ENCODE measurements around the gene RBM5.
A peak's percentile ranks its signal among the peaks of the same experiment; 100 is the strongest.
"Not testable (repeated sequence)": the region's sequence is repeated elsewhere in the genome, so short reads cannot be mapped to it uniquely, and the experiment has no call there.

Gene RBM5

DNA sequence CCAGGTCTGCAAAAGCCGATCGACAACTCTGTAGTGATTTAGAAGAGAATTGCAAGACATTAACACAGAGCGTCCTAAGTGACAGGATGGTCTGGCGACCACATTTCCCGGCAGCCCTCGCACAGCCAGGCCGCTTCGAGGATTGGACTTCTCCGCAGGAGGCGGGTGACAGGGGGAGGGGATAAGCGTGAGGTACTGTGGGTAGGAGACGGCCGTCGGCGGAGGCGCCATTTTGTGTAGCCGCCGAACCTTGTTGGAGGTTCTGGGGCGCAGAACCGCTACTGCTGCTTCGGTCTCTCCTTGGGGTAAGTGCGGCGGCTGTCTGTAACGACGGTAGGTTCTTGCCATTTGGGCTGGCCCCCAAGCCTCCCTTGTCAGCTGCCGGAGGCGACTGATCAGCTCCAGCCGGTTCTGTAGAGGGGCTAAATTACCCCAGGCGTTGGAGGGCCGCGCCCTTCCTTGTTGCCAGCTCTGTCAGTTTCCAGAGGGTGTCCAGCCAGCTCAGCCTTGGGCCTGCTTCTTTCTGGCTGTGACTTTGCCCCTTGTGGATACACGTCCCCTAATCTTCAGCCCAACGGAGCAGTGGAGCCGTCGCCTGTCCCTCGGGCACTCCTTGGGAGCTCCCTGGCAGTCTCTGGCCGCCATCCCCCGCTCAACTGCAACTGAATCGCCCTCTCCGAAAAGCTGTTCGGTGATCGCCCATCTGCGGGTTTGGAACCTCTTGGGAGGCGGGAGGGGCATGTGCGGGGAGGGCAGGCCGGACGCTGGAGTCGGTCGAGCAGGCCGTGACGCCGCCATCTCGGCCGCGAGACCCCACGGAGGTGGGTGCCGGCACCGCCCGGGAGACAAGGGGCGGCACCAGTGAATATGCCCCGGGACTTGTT, at the start of gene RBM5:
Gene RBM5, plus strand, starts transcription at position 195 of the 884 bp plus-strand sequence. CDS start 1,516 bp downstream, outside the sequence.
- DNase-seq (ENCODE audit: low spot score), result peak; percentile 85

DNA sequence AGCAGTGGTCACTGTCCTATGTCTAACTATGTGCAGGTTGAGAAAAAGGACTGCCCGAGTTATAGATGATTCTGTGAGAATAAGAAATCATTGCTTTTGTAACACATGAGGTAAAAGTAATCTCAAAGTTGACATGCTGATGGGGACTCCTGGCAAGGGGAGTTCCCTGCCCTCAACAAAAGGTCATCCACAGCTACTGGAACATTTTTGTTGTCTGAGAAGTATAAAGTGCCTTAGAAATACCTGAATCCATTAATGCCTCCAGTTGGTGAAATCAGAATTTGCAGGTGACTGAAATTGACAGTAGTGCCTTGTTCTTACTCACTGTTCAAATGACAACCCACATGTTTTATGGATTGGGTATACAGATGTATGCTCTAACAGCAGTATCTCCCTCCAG, 43.7 kb upstream of the RBM5 start:
- no peak for DNase-seq (ENCODE audit: low spot score)

GRCh38 chr3:50047426-50047825, 41.3 kb upstream of the RBM5 start:
- DNase-seq (ENCODE audit: low spot score), result no peak

- no peak for DNase-seq (ENCODE audit: low spot score)
These were observed 38.4 kb upstream of the RBM5 start for GRCh38 chr3:50050361-50050760.

DNA sequence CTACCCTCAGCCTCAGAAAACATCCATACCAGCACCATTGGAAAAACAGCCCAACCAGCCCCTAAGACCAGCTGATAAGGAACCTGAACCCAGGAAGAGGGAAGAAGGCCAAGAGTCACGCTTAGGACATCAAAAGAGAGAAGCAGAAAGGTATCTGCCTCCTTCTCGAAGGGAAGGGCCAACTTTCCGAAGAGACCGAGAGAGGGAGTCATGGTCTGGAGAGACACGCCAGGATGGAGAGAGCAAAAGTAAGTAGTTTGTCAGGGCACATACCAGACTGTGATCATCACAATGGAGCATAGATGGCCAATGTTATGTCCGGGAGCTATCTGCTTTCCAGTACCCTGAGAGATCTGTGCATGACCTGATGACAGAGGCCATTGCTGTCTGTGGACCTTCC, 31.0 kb upstream of the RBM5 start:
- DNase-seq (ENCODE audit: low spot score), result no peak

DNA sequence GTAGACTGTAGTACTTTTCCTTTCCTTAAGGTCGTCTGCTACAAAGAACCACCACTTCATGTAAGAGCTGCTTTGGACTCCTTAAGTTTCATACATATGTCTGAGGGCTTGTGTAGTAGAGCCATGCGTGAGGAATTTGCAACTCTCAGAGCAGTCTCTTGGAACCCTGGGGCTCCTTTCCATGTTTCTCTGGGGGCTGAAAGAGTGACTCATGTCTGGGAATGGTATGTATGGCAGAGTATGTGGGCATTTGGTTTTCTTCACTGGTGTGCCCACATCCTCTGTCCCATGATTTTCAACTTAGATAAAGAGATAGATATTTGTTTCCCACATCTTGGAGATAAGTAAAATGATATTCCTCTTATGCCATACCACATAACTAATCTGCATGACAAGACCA, 20.6 kb upstream of the RBM5 start:
- no peak for DNase-seq (ENCODE audit: low spot score)

DNA sequence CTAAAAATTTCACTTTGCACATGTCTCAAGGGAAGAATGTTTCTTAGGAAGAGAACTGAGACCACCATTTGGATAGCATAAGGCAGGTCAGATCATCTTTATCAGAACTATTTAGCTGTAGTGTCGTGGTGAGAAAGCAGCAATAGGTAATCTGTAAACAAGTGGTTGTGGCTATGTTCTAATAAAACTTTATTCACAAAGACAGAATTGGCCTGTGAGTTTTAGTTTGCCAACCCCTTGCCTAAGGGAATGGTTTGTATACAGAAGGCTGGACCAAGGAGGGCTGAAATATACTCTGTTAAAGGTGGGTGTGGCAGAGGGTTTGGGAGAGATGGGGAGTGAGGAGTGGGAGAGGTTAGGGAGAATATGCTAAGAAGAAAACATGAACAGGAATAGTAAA, 10.6 kb upstream of the RBM5 start:
- no peak for DNase-seq (ENCODE audit: low spot score)

GRCh38 chr3:50078622-50079021, 10.1 kb upstream of the RBM5 start:
- DNase-seq (ENCODE audit: low spot score), result no peak

GRCh38 chr3:50084951-50085350, 3.8 kb upstream of the RBM5 start:
- DNase-seq (ENCODE audit: low spot score), result not testable (repeated sequence)

DNA sequence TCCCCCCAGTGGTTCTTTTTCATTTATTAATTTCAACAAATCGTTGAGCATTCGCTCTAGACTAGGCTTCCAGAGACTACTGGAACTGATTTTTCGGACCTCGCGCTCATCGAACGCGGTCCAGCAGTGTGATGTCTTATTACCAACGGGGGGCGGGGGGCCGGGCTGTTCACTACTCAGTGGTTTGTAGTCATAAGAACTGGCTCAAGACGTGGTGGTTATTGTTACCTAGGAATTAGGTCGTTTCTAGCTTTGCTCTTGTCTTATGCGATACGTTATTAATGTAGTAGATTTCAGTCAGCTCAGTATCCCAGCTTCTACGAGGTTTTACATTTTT, 858 bp downstream of the RBM5 start:
- DNase-seq (ENCODE audit: low spot score), result no peak

GRCh38 chr3:50090984-50091383, 2.3 kb downstream of the RBM5 start:
- no peak for DNase-seq (ENCODE audit: low spot score)

GRCh38 chr3:50095352-50095998, 6.8 kb downstream of the RBM5 start:
- no peak for DNase-seq (ENCODE audit: low spot score)

GRCh38 chr3:50100386-50100785, 11.7 kb downstream of the RBM5 start:
- DNase-seq (ENCODE audit: low spot score), result peak; percentile 37

DNA sequence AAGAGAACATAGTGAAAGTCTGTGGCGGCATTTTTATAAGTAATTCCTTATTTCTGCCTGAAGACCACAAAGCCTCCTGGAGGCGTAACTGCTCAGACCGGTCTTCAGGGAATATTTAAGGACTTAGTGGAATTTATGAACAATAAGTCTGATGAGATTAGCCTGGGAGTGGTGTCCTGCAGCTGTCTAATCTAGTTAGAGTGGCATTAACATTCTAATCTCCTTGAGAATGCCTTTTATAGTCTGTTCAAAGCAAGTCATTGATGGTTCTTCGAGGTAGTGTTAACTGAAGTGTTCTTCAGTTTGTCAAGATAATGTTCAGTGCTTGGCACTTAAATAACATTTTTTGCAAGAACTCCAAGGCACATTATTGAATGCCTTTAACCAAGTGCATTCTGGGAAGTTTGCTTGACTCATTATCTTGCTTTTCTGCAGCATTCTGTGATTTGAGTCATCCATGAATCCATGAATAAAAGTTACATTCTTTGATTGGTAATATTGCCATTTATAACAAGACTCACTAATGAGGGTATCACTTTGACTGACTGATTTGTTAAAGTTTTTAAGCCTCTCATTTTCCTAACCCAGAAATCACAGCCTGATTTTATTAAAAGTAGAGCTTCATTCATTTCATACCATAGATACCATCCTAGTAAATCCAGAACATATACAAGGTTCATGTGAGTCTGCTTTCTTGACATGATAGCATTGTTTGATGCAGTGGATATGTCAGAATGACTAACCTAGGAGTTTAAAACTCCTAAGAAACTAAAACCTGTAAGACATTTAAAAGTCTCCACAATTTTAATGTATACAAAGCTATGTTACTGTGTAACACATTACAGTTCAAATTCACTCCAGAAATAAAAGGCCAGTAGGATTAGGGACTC, 12.5 kb downstream of the RBM5 start:
- DNase-seq (ENCODE audit: low spot score), result no peak

GRCh38 chr3:50102558-50102957, 13.8 kb downstream of the RBM5 start:
- no peak for DNase-seq (ENCODE audit: low spot score)

GRCh38 chr3:50111757-50112156, 23.0 kb downstream of the RBM5 start:
- no peak for DNase-seq (ENCODE audit: low spot score)

- DNase-seq (ENCODE audit: low spot score), result no peak
These were observed 23.7 kb downstream of the RBM5 start for GRCh38 chr3:50112462-50112861.

GRCh38 chr3:50117120-50117519, 28.4 kb downstream of the RBM5 start:
- DNase-seq (ENCODE audit: low spot score), result no peak

DNA sequence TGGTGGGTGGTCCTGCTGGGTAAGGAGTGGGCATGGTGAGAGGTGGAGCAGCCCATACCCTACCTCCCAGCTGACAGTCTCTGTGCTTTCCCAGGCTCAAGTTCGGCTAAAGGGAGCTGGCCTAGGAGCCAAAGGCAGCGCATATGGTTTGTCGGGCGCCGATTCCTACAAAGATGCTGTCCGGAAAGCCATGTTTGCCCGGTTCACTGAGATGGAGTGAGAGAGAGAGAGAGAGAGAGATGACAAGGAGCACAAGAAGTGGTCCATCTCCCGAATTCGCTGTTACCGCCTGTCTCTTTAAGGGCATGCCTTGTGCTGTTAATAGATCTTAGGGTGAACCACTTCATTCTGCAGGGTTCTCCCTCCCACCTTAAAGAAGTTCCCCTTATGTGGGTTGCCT, 29.5 kb downstream of the RBM5 start:
- no peak for DNase-seq (ENCODE audit: low spot score)

DNA sequence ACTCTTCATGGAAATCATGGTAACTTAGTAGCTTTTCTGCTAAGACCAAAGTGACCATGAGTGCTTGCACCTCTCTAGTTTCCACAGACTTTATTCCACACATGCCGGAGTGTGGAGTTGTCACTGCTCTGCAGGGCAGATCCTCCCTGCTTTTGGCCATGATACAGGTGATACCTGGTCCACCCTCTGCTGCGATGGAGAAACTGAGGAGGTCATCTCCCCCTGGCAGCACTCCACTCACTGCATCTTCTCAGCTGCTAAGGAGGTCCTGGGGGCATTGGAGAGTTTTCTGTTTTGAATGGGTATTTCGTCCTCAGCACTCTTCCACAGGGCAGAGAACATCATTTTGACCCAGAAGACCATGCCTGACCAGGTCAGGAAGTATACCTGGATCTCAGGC, 31.1 kb downstream of the RBM5 start:
- DNase-seq (ENCODE audit: low spot score), result no peak

GRCh38 chr3:50120364-50121071, 31.8 kb downstream of the RBM5 start:
- DNase-seq (ENCODE audit: low spot score), result no peak
